ENCODE data around the gene LAMTOR1. TPM values are rescaled to one million over a fixed set of nuclear protein-coding genes. Genes with fewer than 3 reads are reported as not detected.

Gene LAMTOR1
- total and polyA plus RNA-seq, 10 of the 15 experiments (the other 5 are each of a cell fraction or from before 2014, with no cell fraction given): 58.8 to 141 (median 110) TPM

GRCh38 chr11:72084965-72085364 is 18.1 kb downstream of the LAMTOR1 start:
- BruUV-seq (replicated peaks): no TSS peak
- Histone ChIP-seq H3K4me1 (ENCODE audit: control insufficient read depth, insufficient read depth, low read length) (peaks cover 10% of the 10 kb centered on the region), H3K4me3 (no peak overlapping the region), H3K9ac (ENCODE audit: control insufficient read depth, insufficient read depth, low read length) (no peak overlapping the region), H3K36me3 (ENCODE audit: control insufficient read depth in 2 of 2, insufficient read depth in 2 of 2, low read length in 1 of 2) (no peaks in the 10 kb centered on the region), H2AFZ (ENCODE audit: control insufficient read depth, low read depth, low read length) (no peak overlapping the region), H3K27ac (ENCODE audit: control insufficient read depth, insufficient read depth) (no peak overlapping the region), H3K9me3 (replicated peaks; ENCODE audit: control insufficient read depth, insufficient read depth, low read length) (no peaks in the 10 kb centered on the region), H3K4me2 (ENCODE audit: control insufficient read depth, insufficient read depth) (no peak overlapping the region), H4K20me1 (ENCODE audit: control insufficient read depth, insufficient read depth) (no peaks in the 10 kb centered on the region), H3K27me3 (replicated peaks in 1 of 2; ENCODE audit: control insufficient read depth in 2 of 2, insufficient read depth in 2 of 2, low read length in 1 of 2) (no peaks in the 10 kb centered on the region), H3K79me2 (ENCODE audit: control insufficient read depth, insufficient read depth, low read length) (peaks cover 2% of the 10 kb centered on the region)
- DNase-seq (ENCODE audit: low read depth, low spot score): no peak
- FAIRE-seq: no peak
- in situ Hi-C loops (cut with MboI) (no loop called here), intact Hi-C loops (cut with micrococcal nuclease; ENCODE audit: unreplicated experiment) (no loop called here)
- CTCF ChIA-PET: interaction anchor here (0.8 to 4.0 kb wide), 14 partner anchors 10 to 349 kb away, joined by 3 to 43 read pairs (median 6); partner anchors contain the start of gene CLPB
- ATAC-seq: no peak
- TF ChIP-seq EZH2 (IDR thresholded peaks at IDR 0.05; ENCODE audit: borderline replicate concordance, control insufficient read depth, low read depth, low read length) (no peak), RAD21 (IDR thresholded peaks at IDR 0.05; ENCODE audit: insufficient read depth, low read depth, low read length) (no peak), CUX1 (IDR thresholded peaks at IDR 0.05; ENCODE audit: insufficient replicate concordance, low read depth, low read length) (no peak), MXI1 (IDR thresholded peaks at IDR 0.05; ENCODE audit: low read depth, low read length) (no peak), NFYA (IDR thresholded peaks at IDR 0.05; ENCODE audit: borderline replicate concordance, low read depth, low read length) (no peak), EP300 (IDR thresholded peaks at IDR 0.05; ENCODE audit: borderline replicate concordance in 1 of 2, control insufficient read depth in 1 of 2, low read depth in 2 of 2, low read length in 2 of 2) (no peak), CHD1 (IDR thresholded peaks at IDR 0.05; ENCODE audit: low read depth, low read length) (no peak), GABPA (IDR thresholded peaks at IDR 0.05; ENCODE audit: low read depth) (no peak), IKZF1 (conservative IDR thresholded peaks at IDR 0.05) (no peak)
- TF ChIP-seq, protein P1, sequence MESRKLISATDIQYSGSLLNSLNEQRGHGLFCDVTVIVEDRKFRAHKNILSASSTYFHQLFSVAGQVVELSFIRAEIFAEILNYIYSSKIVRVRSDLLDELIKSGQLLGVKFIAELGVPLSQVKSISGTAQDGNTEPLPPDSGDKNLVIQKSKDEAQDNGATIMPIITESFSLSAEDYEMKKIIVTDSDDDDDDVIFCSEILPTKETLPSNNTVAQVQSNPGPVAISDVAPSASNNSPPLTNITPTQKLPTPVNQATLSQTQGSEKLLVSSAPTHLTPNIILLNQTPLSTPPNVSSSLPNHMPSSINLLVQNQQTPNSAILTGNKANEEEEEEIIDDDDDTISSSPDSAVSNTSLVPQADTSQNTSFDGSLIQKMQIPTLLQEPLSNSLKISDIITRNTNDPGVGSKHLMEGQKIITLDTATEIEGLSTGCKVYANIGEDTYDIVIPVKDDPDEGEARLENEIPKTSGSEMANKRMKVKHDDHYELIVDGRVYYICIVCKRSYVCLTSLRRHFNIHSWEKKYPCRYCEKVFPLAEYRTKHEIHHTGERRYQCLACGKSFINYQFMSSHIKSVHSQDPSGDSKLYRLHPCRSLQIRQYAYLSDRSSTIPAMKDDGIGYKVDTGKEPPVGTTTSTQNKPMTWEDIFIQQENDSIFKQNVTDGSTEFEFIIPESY (IDR thresholded peaks at IDR 0.05): no peak
- SMC1A ChIA-PET (ENCODE audit: uncharacterized antibody, unreplicated experiment): interaction anchor here (1.0 to 4.6 kb wide), 12 partner anchors 12 to 157 kb away, joined by 3 to 62 read pairs (median 4); no protein-coding TSS in a partner anchor
- POLR2A ChIA-PET: interaction anchor here (0.7 to 2.0 kb wide), 6 partner anchors 10 to 86 kb away, joined by 4 to 14 read pairs (median 6); partner anchors contain the start of gene ANAPC15
- 93% methylated on average over 1 of the region's 1 CpG for WGBS (ENCODE audit: insufficient coverage, insufficient replicate concordance, low lambda C conversion rate, missing lambda C conversion rate)
- RAD21 ChIA-PET (ENCODE audit: unreplicated experiment): interaction anchor here (0.6 to 4.9 kb wide), 5 partner anchors 14 to 330 kb away, joined by 3 to 30 read pairs (median 3); no protein-coding TSS in a partner anchor
